Measurements from ENCODE around the gene SPART. TPM values are rescaled to one million over a fixed set of nuclear protein-coding genes. Genes with fewer than 3 reads are reported as not detected.

Gene SPART
- total RNA-seq, 6 donors from 2014 or later = 30.4 to 86.7 (median 47.9) TPM

- 66 to 71% methylated on average over 1 of the region's 1 CpG for whole genome bisulfite sequencing, 2 donors
- H3K27ac ChIP-seq = no peak overlapping the region
- no peaks in the 10 kb centered on the region for H3K36me3 ChIP-seq
- no peak for DNase-seq
- no peaks in the 10 kb centered on the region for H3K9me3 ChIP-seq
- TF ChIP-seq POLR2A (IDR thresholded peaks at IDR 0.05) (no peak), POLR2AphosphoS5 (IDR thresholded peaks at IDR 0.05) (no peak), CTCF (IDR thresholded peaks at IDR 0.05) (no peak), EP300 (IDR thresholded peaks at IDR 0.05) (no peak)
- H3K4me1 ChIP-seq = no peaks in the 10 kb centered on the region
- H3K4me3 ChIP-seq = no peak overlapping the region
- no peaks in the 10 kb centered on the region for H3K27me3 ChIP-seq
- peak in 1 of 2 donors; percentile 10 for ATAC-seq (ENCODE audit: low FRiP score in 2 of 2)
Observed at GRCh38 chr13:36377826-36378468, 31.8 kb upstream of the SPART start.

- WGBS, 2 donors = 77 to 90% methylated on average over 2 of the region's 2 CpGs
- H3K27me3 ChIP-seq = no peaks in the 10 kb centered on the region
- TF ChIP-seq EP300 (IDR thresholded peaks at IDR 0.05) = no peak
- no peaks in the 10 kb centered on the region for H3K36me3 ChIP-seq
- no peak for ATAC-seq (ENCODE audit: low FRiP score in 2 of 2)
- no peak for DNase-seq
- no peak overlapping the region for H3K27ac ChIP-seq
- no peak overlapping the region for H3K4me3 ChIP-seq
- no peaks in the 10 kb centered on the region for H3K9me3 ChIP-seq
- no peaks in the 10 kb centered on the region for H3K4me1 ChIP-seq
Observed at GRCh38 chr13:36374063-36374462, 27.9 kb upstream of the SPART start.

GRCh38 chr13:36371185-36371584 lies 25.0 kb upstream of the SPART start:
- Histone ChIP-seq H3K36me3 (no peaks in the 10 kb centered on the region), H3K9me3 (no peaks in the 10 kb centered on the region), H3K4me3 (no peak overlapping the region), H3K4me1 (no peaks in the 10 kb centered on the region), H3K27me3 (no peaks in the 10 kb centered on the region), H3K27ac (no peak overlapping the region)
- ATAC-seq (ENCODE audit: low FRiP score in 2 of 2) (no peak), DNase-seq (no peak)
- 88 to 89% methylated on average over 4 of the region's 4 CpGs for WGBS, 2 donors
- TF ChIP-seq EP300 (IDR thresholded peaks at IDR 0.05) = no peak
- no peak for TF ChIP-seq CTCF (IDR thresholded peaks at IDR 0.05)
- no peak for TF ChIP-seq POLR2AphosphoS5 (IDR thresholded peaks at IDR 0.05)
- no peak for TF ChIP-seq POLR2A (IDR thresholded peaks at IDR 0.05)

DNA sequence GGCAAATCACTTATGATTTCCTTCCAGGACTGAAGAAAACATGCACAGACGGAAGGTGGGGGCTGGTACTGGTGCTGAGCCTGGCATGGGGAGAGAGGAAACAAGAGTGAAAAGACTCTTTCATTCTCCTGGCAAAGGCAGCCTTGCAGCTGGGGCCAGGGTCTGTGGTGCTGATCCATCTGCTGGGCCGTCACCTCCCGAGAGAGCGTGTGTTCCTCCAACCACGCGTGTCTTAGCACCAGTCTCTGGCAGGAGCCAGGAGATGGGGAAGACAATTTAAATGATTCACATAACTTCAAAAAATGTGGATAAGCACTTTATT lies 23.9 kb upstream of the SPART start:
- no peaks in the 10 kb centered on the region for H3K36me3 ChIP-seq
- no peaks in the 10 kb centered on the region for H3K4me1 ChIP-seq
- no peak for DNase-seq
- H3K27me3 ChIP-seq = no peaks in the 10 kb centered on the region
- ATAC-seq (ENCODE audit: low FRiP score in 2 of 2) = no peak
- 89 to 94% methylated on average over 6 of the region's 6 CpGs for WGBS, 2 donors
- H3K27ac ChIP-seq = no peak overlapping the region
- H3K4me3 ChIP-seq = no peak overlapping the region
- no peak for TF ChIP-seq CTCF (IDR thresholded peaks at IDR 0.05)
- no peak for TF ChIP-seq EP300 (IDR thresholded peaks at IDR 0.05)
- no peak for TF ChIP-seq POLR2A (IDR thresholded peaks at IDR 0.05)
- TF ChIP-seq POLR2AphosphoS5 (IDR thresholded peaks at IDR 0.05) = no peak
- no peaks in the 10 kb centered on the region for H3K9me3 ChIP-seq

DNA sequence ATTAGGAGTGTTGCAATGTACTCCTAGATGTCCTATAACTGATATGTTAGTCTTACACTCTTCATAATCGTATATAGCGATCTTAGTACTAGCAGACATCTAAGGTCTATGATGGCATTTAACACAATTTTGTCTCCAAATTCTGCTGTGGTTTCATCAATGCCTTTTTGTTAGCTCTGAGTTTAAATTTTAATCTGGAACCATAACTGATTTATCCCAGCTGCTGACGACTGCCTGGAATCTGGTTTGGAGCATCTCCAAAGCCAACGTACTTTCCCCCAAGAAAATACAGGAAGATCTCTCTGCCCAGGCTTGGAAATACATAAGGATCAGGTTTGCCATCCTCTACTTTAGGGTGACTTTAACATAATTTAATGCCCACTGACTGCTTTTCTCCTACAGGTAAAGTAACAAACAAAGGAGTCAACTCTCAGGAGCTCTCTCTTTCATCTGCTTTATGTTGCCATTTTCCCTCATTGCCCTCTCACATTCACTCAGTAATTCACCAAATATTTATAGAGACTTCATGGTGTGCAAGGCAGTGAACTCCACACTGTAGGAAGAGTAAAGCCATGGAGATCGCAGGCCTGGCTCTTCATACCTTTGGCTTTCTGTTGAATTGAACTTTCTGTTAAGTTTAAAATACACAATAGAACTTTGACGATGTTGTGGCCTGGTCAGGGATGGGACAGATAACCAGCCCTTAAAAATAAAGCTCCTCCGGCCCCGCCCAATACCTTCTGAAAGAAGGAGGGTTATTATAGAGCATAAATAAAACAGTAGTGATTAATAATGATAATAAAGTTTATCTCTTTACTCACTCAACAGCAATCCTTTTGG lies 23.3 kb upstream of the SPART start:
- TF ChIP-seq EP300 (IDR thresholded peaks at IDR 0.05) = no peak
- H3K27ac ChIP-seq = no peak overlapping the region
- no peak overlapping the region for H3K4me3 ChIP-seq
- H3K9me3 ChIP-seq = no peaks in the 10 kb centered on the region
- 85 to 88% methylated on average over 8 of the region's 8 CpGs for WGBS, 2 donors
- no peak for ATAC-seq (ENCODE audit: low FRiP score in 2 of 2)
- H3K27me3 ChIP-seq = no peaks in the 10 kb centered on the region
- no peaks in the 10 kb centered on the region for H3K36me3 ChIP-seq
- H3K4me1 ChIP-seq = no peaks in the 10 kb centered on the region
- DNase-seq = no peak

GRCh38 chr13:36366031-36366430 lies 19.8 kb upstream of the SPART start:
- Histone ChIP-seq H3K27me3 (no peaks in the 10 kb centered on the region), H3K9me3 (no peaks in the 10 kb centered on the region), H3K4me3 (no peak overlapping the region), H3K27ac (no peak overlapping the region), H3K36me3 (no peaks in the 10 kb centered on the region), H3K4me1 (no peaks in the 10 kb centered on the region)
- TF ChIP-seq EP300 (IDR thresholded peaks at IDR 0.05) = no peak
- TF ChIP-seq POLR2A (IDR thresholded peaks at IDR 0.05) = no peak
- no peak for TF ChIP-seq POLR2AphosphoS5 (IDR thresholded peaks at IDR 0.05)
- TF ChIP-seq CTCF (IDR thresholded peaks at IDR 0.05) = no peak
- no peak for ATAC-seq (ENCODE audit: low FRiP score in 2 of 2)
- 62 to 88% methylated on average over 4 of the region's 4 CpGs for WGBS, 2 donors
- no peak for DNase-seq
